ENCODE data around the gene CENPX.
A peak's percentile ranks its signal among the peaks of the same experiment; 100 is the strongest.

Gene CENPX

GRCh38 chr17:82038796-82039409 is 16.2 kb upstream of the CENPX start:
- peak; percentile 61 for DNase-seq

- DNase-seq: no peak
Measured at GRCh38 chr17:82037889-82038195, 15.2 kb upstream of the CENPX start.

- DNase-seq: peak; percentile 96
Measured at GRCh38 chr17:82037092-82037888, 14.6 kb upstream of the CENPX start, which contains the start of gene DCXR. TSS of gene DCXR (minus strand) at chr17:82037697. CDS start at chr17:82037682, 15 bp downstream.

GRCh38 chr17:82036634-82037091 is 14.0 kb upstream of the CENPX start:
- DNase-seq: no peak

GRCh38 chr17:82035956-82036633 is 13.4 kb upstream of the CENPX start:
- DNase-seq: no peak

GRCh38 chr17:82035488-82035887 is 12.8 kb upstream of the CENPX start:
- DNase-seq: no peak

GRCh38 chr17:82034371-82035011 is 11.8 kb upstream of the CENPX start:
- DNase-seq: no peak

- DNase-seq: no peak
Measured at GRCh38 chr17:82033359-82034085, 10.8 kb upstream of the CENPX start.

GRCh38 chr17:82031885-82032627 is 9.4 kb upstream of the CENPX start:
- no peak for DNase-seq

- peak; percentile 13 for DNase-seq
Measured at GRCh38 chr17:82031303-82031884, 8.7 kb upstream of the CENPX start, which contains the start of gene RAC3. TSS of gene RAC3 (plus strand) at chr17:82031678. CDS start at chr17:82031762, 84 bp downstream.

- DNase-seq: peak; percentile 80
Measured at GRCh38 chr17:82030470-82031302, 8.0 kb upstream of the CENPX start.

GRCh38 chr17:82029990-82030469 is 7.4 kb upstream of the CENPX start:
- DNase-seq: no peak

- DNase-seq: no peak
Measured at GRCh38 chr17:82029391-82029790, 6.7 kb upstream of the CENPX start.

- no peak for DNase-seq
Measured at GRCh38 chr17:82028966-82029365, 6.3 kb upstream of the CENPX start.

- DNase-seq: no peak
Measured at GRCh38 chr17:82028246-82028645, 5.6 kb upstream of the CENPX start.

- DNase-seq: no peak
Measured at GRCh38 chr17:82025401-82026107, 2.9 kb upstream of the CENPX start.

GRCh38 chr17:82024859-82025258 is 2.2 kb upstream of the CENPX start:
- no peak for DNase-seq

- DNase-seq: peak; percentile 19
Measured at GRCh38 chr17:82023447-82024241, 966 bp upstream of the CENPX start.

- DNase-seq: peak; percentile 100
Measured at GRCh38 chr17:82022981-82023446, 336 bp upstream of the CENPX start, which contains the start of gene LRRC45. TSS of gene LRRC45 (plus strand) at chr17:82023305. CDS start at chr17:82023644, 339 bp downstream.
